Esophagus muscularis mucosa (tissue), 4 donors: ENCODE data around the gene ACOD1.

Experiments used
- EP300 ChIP-seq: sonication (generic); formaldehyde crosslinking; IDR thresholded peaks from one replicate; pipeline ENCODE4 v1.6.1; 2017; ENCODE audit warnings: antibody characterized with exemption
- POLR2A ChIP-seq: fragments of 450-650 bp; IDR thresholded peaks from one replicate; pipeline ENCODE4 v1.6.1; 2017; ENCODE audit warnings: antibody characterized with exemption, moderate library complexity, mild to moderate bottlenecking, low read depth
- POLR2AphosphoS5 ChIP-seq, 2 donors: sonication (generic); formaldehyde crosslinking; IDR thresholded peaks; one replicate each; pipeline ENCODE4 v1.6.1; 2017; ENCODE audit warnings: antibody characterized with exemption in 2 of 2
- TF ChIP-seq, protein P1 (sequence below), 3 experiments: fragments of 200-600 bp in 2 of 3; fragments of 450-650 bp in 1 of 3; sonication (generic) in 2 of 3; IDR thresholded peaks; one replicate each; pipeline ENCODE4 v1.5.1; 2017 to 2019; ENCODE audit warnings: antibody characterized with exemption in 3 of 3, mild to moderate bottlenecking in 2 of 3, moderate library complexity in 1 of 3

DNA sequence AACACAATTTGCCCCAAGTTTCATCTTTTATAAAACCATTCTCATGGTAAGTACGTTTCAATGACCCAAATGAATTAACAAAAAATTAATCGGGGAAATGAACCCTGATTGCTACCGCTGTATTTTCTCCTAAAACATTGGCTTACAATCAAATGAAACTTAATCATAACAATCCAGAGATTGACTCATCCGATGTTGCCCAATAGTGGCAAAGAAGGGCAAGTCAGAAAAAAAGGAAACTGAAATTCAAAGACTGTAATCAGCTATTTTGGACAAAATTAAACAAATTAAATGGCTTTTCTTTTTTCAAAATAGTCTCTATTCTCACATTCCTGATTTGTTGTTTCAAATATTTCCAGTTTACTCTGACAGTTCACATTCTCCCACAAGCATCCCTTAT lies 3.9 kb upstream of the ACOD1 start:
- TF ChIP-seq, protein P1, sequence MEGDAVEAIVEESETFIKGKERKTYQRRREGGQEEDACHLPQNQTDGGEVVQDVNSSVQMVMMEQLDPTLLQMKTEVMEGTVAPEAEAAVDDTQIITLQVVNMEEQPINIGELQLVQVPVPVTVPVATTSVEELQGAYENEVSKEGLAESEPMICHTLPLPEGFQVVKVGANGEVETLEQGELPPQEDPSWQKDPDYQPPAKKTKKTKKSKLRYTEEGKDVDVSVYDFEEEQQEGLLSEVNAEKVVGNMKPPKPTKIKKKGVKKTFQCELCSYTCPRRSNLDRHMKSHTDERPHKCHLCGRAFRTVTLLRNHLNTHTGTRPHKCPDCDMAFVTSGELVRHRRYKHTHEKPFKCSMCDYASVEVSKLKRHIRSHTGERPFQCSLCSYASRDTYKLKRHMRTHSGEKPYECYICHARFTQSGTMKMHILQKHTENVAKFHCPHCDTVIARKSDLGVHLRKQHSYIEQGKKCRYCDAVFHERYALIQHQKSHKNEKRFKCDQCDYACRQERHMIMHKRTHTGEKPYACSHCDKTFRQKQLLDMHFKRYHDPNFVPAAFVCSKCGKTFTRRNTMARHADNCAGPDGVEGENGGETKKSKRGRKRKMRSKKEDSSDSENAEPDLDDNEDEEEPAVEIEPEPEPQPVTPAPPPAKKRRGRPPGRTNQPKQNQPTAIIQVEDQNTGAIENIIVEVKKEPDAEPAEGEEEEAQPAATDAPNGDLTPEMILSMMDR (IDR thresholded peaks at IDR 0.05): no peak
- TF ChIP-seq POLR2A (no peak), EP300 (no peak), POLR2AphosphoS5 (IDR thresholded peaks at IDR 0.05) (no peak)
